Vagina (tissue), 2 donors: ENCODE data around the gene PYDC2. TPM values are rescaled to one million over a fixed set of nuclear protein-coding genes. Genes with fewer than 3 reads are reported as not detected.

Experiments
- DNase-seq, 2 donors: peaks; one replicate each; pipeline ENCODE4 v3.0.0-alpha.2; 2017; ENCODE audit errors: extremely low spot score in 2 of 2
- H3K27ac ChIP-seq: fragments of 200-600 bp; sonication (generic); one replicate; pipeline ENCODE4 v1.5.1; 2019
- H3K27me3 ChIP-seq: fragments of 200-600 bp; sonication (generic); one replicate; pipeline ENCODE4 v1.5.1; 2019
- H3K36me3 ChIP-seq, 2 donors: fragments of 200-600 bp; sonication (generic); one replicate each; pipeline ENCODE4 v1.5.1; 2017 to 2019
- H3K4me1 ChIP-seq: fragments of 200-600 bp; sonication (generic); one replicate; pipeline ENCODE4 v1.5.1; 2019
- H3K4me3 ChIP-seq, 2 donors: fragments of 200-600 bp; sonication (generic); 1 replicate in 1 of 2; 2 replicates in 1 of 2; pipeline ENCODE4 v1.5.1; 2016 to 2019
- H3K9me3 ChIP-seq: fragments of 200-600 bp; sonication (generic); one replicate; pipeline ENCODE4 v1.5.1; 2019
- CTCF ChIP-seq, 3 experiments: fragments of 450-650 bp in 2 of 3; fragments of 200-600 bp in 1 of 3; sonication (generic) in 1 of 3; IDR thresholded peaks; one replicate each; pipeline ENCODE4 v1.5.1; 2017 to 2019; ENCODE audit warnings: antibody characterized with exemption in 3 of 3, mild to moderate bottlenecking in 2 of 3, moderate library complexity in 2 of 3
- POLR2A ChIP-seq, 2 donors: fragments of 450-650 bp; IDR thresholded peaks; one replicate each; pipeline ENCODE4 v1.6.1; 2017; ENCODE audit warnings: antibody characterized with exemption in 2 of 2, mild to moderate bottlenecking in 2 of 2, moderate library complexity in 2 of 2
- POLR2AphosphoS5 ChIP-seq, 2 donors: sonication (generic); formaldehyde crosslinking; IDR thresholded peaks; one replicate each; pipeline ENCODE4 v1.9.0; 2017; ENCODE audit warnings: antibody characterized with exemption in 2 of 2, mild to moderate bottlenecking in 2 of 2, low read depth in 1 of 2; ENCODE audit not compliant: insufficient read depth in 1 of 2
- intact Hi-C: fragments of 100-400 bp; cut with DNase I; formaldehyde crosslinking; loops from one replicate; pipeline ENCODE4 v1.15.1; 2023
- total RNA-seq: library from RNA; depleted of rRNA; stranded (reverse); fragments of >200 nt; gene quantifications from one replicate; pipeline ENCODE4 v1.2.3, GENCODE V29; 2016

Gene PYDC2
- total RNA-seq, 1 donor from 2014 or later = not detected

GRCh38 chr3:191417457-191417729 lies 43.6 kb upstream of the PYDC2 start:
- TF ChIP-seq CTCF (IDR thresholded peaks at IDR 0.05) (no peak), POLR2AphosphoS5 (IDR thresholded peaks at IDR 0.05; ENCODE audit: insufficient read depth in 1 of 2, low read depth in 1 of 2) (no peak), POLR2A (IDR thresholded peaks at IDR 0.05) (no peak)
- intact Hi-C loops = no loop called here
- Histone ChIP-seq H3K9me3 (no peaks in the 10 kb centered on the region), H3K36me3 (no peaks in the 10 kb centered on the region), H3K27me3 (no peaks in the 10 kb centered on the region), H3K4me3 (no peak overlapping the region), H3K4me1 (no peaks in the 10 kb centered on the region), H3K27ac (no peak overlapping the region)
- DNase-seq = no peak

GRCh38 chr3:191420771-191421170 lies 40.2 kb upstream of the PYDC2 start:
- Histone ChIP-seq H3K4me1 (no peaks in the 10 kb centered on the region), H3K36me3 (no peaks in the 10 kb centered on the region), H3K4me3 (no peak overlapping the region), H3K27me3 (no peaks in the 10 kb centered on the region), H3K9me3 (no peaks in the 10 kb centered on the region), H3K27ac (no peak overlapping the region)
- no peak for DNase-seq
- intact Hi-C loops = loop anchor here (1.0 kb wide), 1 partner anchor 34 kb away; no protein-coding TSS in a partner anchor
- TF ChIP-seq POLR2AphosphoS5 (IDR thresholded peaks at IDR 0.05; ENCODE audit: insufficient read depth in 1 of 2, low read depth in 1 of 2) (no peak), CTCF (IDR thresholded peaks at IDR 0.05) (no peak), POLR2A (IDR thresholded peaks at IDR 0.05) (no peak)

GRCh38 chr3:191424881-191425280 lies 36.1 kb upstream of the PYDC2 start:
- intact Hi-C loops = no loop called here
- H3K27me3 ChIP-seq = no peaks in the 10 kb centered on the region

GRCh38 chr3:191425322-191425734 lies 35.6 kb upstream of the PYDC2 start:
- Histone ChIP-seq H3K4me1 (no peaks in the 10 kb centered on the region), H3K36me3 (no peaks in the 10 kb centered on the region), H3K9me3 (no peaks in the 10 kb centered on the region), H3K27me3 (no peaks in the 10 kb centered on the region), H3K4me3 (no peak overlapping the region), H3K27ac (no peak overlapping the region)
- TF ChIP-seq POLR2A (IDR thresholded peaks at IDR 0.05) = no peak
- TF ChIP-seq POLR2AphosphoS5 (IDR thresholded peaks at IDR 0.05; ENCODE audit: insufficient read depth in 1 of 2, low read depth in 1 of 2) = no peak
- no peak for TF ChIP-seq CTCF (IDR thresholded peaks at IDR 0.05)
- intact Hi-C loops = no loop called here
- no peak for DNase-seq

More at GRCh38 chr3:191424881-191425280, 36.1 kb upstream of the PYDC2 start:
- H3K4me3 ChIP-seq = no peak overlapping the region
- no peaks in the 10 kb centered on the region for H3K9me3 ChIP-seq
- no peaks in the 10 kb centered on the region for H3K4me1 ChIP-seq
- no peak overlapping the region for H3K27ac ChIP-seq
- TF ChIP-seq POLR2AphosphoS5 (IDR thresholded peaks at IDR 0.05; ENCODE audit: insufficient read depth in 1 of 2, low read depth in 1 of 2) = no peak
- TF ChIP-seq CTCF (IDR thresholded peaks at IDR 0.05) = no peak
- TF ChIP-seq POLR2A (IDR thresholded peaks at IDR 0.05) = no peak
- no peak for DNase-seq
- no peaks in the 10 kb centered on the region for H3K36me3 ChIP-seq

GRCh38 chr3:191426311-191426710 lies 34.7 kb upstream of the PYDC2 start:
- TF ChIP-seq CTCF (IDR thresholded peaks at IDR 0.05) = no peak
- no peak for TF ChIP-seq POLR2A (IDR thresholded peaks at IDR 0.05)
- no peak for DNase-seq

More at GRCh38 chr3:191426311-191426710, 34.7 kb upstream of the PYDC2 start:
- H3K4me1 ChIP-seq = no peaks in the 10 kb centered on the region
- H3K9me3 ChIP-seq = no peaks in the 10 kb centered on the region
- H3K27me3 ChIP-seq = no peaks in the 10 kb centered on the region
- H3K36me3 ChIP-seq = no peaks in the 10 kb centered on the region
- intact Hi-C loops = no loop called here
- H3K27ac ChIP-seq = no peak overlapping the region
- no peak overlapping the region for H3K4me3 ChIP-seq
